SW480 (cell line): ENCODE data around the gene HSD17B13.

Experiments
- DNase-seq: peaks from one replicate; pipeline ENCODE4 v3.0.0-alpha.2; 2016; ENCODE audit warnings: low spot score

Gene HSD17B13

GRCh38 chr4:87262886-87263285, 59.8 kb downstream of the HSD17B13 start:
- DNase-seq, result no peak

GRCh38 chr4:87260477-87260876, 62.2 kb downstream of the HSD17B13 start:
- no peak for DNase-seq

GRCh38 chr4:87258677-87259076, 64.0 kb downstream of the HSD17B13 start:
- no peak for DNase-seq

- no peak for DNase-seq
Observed at GRCh38 chr4:87257523-87257922, 65.2 kb downstream of the HSD17B13 start.

- no peak for DNase-seq
Observed at GRCh38 chr4:87255755-87256154, 66.9 kb downstream of the HSD17B13 start.
